GM04503 (cell line): ENCODE data around the gene LKAAEAR1.
"Not testable (repeated sequence)": the region's sequence is repeated elsewhere in the genome, so short reads cannot be mapped to it uniquely, and the experiment has no call there.

Source experiments
- DNase-seq: peaks from one replicate; pipeline ENCODE4 v3.0.0-alpha.2; 2012; ENCODE audit warnings: low read depth

LKAAEAR1 gene

GRCh38 chr20:64098471-64099013 is 14.3 kb upstream of the LKAAEAR1 start:
- DNase-seq = no peak

- DNase-seq = no peak
These were observed 12.3 kb upstream of the LKAAEAR1 start for GRCh38 chr20:64096535-64096934.

GRCh38 chr20:64095927-64096326 is 11.7 kb upstream of the LKAAEAR1 start:
- DNase-seq = no peak

DNA sequence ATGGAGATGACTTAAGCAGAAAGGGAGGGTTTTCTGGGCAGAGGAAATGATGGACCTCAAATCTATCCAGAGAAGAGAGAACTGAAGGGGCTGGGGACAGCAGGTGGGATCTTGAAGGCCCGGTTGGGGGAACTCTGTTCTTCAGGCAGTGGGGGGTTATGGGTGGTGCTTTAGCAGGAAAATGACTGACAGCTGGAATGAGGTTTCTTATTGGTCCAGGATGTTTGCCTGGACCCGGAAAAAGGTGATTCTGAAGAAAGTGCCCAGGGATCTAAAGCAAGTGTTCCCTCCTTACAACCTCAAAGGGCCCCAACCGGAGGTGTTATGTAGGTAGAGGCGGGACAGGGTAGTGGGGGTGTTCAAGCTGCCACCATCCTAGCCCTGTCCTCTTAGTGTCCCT is 11.3 kb upstream of the LKAAEAR1 start:
- DNase-seq = no peak

DNA sequence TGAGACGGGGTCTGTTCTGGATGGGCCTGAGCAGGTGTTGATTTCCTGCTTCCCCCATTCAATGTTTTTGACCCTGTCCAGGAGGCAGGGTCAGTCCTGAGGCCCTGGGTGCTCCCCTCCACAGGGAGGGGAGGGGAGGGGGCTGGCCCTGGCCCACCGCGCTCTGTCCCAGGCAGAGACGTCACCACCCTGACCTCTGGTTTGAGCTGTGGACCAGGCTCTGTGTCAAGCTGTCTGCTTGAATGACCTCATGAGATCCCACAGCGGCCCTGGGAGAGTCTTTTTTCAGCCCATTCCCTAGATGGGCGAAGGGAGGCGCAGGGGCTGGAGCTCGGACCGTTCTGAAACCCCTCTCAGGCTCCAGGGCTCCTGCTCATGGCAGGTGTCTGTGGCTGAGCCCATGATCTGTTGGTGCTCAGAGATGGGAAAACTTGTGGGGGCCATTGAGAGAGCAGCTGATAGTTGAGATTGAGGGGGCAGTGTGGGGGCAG is 8.9 kb upstream of the LKAAEAR1 start:
- DNase-seq = no peak

DNA sequence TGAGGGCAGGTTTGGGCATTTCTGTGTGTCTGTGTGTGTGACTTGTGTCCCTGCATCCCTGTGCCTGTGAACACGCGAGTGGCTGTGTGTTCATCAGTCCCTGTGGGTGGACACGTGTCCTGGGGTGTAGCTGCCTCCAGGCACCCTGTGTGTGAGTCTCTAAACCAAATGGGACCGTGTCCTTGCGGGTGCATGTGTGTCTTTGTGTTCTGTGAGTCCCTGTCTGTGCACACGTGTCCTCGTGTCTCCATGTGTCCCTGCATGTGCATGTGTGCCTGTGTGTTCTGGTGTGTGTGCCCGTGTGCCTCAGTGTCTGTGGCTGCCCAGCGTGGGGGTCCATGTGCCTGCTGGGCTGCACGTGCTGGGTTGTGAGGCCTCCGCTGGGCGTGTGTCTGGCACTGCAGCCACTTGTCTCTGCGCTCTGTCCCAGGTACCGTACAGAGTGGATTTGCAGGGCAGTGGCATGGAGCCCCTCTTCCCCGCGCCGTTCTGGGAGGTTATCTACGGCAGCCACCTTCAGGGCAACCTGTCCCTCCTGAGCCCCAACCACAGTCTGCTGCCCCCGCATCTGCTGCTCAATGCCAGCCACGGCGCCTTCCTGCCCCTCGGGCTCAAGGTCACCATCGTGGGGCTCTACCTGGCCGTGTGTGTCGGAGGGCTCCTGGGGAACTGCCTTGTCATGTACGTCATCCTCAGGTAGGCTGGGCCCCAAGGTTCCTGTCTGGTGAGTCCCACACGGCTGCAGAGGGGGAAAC is 8.2 kb upstream of the LKAAEAR1 start:
- DNase-seq = no peak

DNA sequence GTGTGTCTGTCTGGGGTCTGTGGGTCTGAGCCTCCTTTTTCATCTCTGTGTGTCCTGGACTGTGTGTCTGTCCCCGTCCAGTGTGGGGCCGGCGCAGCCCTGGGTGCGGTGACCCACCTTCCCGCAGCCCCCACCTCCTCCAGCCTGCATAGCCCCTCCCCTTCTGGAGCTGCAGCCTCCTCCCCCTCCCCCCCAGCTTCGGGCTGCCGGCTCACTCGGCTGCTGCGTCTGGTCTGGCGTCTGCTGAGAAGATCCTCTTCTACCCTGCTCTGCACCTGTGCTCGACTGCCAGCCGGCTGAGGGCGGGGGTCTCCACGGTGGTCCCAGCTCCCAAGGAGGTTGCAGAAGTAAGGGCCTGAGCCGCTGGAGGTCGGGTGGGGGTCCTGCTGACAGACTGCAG is 7.6 kb upstream of the LKAAEAR1 start:
- no peak for DNase-seq

DNA sequence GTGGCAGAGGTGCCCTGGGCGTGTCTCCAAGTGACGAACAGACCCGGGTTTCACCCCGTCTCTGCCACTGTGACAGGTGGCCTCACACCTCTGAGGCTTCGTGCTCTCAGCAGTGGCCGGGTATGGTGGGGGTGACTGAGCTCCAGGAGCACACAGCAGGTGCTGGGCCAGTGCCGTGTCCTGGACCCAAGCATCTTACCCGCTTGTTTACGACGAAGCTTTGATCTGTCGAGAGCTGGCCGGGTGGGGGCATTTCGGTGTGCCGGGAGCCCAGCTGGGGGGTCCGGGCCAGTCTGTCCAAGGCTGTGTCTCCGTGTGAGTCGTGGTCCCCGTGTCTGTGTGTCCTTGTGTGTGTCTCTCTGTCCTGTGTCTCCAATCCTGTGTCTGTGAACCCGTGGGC is 7.1 kb upstream of the LKAAEAR1 start:
- DNase-seq = no peak

- DNase-seq = no peak
These were observed 6.0 kb upstream of the LKAAEAR1 start for GRCh38 chr20:64090165-64090564.

GRCh38 chr20:64088586-64088985 is 4.4 kb upstream of the LKAAEAR1 start:
- not testable (repeated sequence) for DNase-seq

DNA sequence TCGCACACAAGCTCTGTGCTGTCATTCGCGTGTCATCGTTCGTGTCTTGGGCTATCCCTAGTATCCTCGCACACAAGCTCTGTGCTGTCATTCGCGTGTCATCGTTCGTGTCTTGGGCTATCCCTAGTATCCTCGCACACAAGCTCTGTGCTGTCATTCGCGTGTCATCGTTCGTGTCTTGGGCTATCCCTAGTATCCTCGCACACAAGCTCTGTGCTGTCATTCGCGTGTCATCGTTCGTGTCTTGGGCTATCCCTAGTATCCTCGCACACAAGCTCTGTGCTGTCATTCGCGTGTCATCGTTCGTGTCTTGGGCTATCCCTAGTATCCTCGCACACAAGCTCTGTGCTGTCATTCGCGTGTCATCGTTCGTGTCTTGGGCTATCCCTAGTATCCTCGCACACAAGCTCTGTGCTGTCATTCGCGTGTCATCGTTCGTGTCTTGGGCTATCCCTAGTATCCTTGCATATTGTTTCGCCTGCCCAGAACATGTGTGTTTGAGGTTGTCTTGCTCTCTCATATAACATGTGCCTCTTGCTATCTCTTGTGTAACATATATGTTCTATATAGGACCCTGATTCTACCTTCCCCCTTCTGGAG is 3.1 kb upstream of the LKAAEAR1 start:
- DNase-seq = not testable (repeated sequence)

DNA sequence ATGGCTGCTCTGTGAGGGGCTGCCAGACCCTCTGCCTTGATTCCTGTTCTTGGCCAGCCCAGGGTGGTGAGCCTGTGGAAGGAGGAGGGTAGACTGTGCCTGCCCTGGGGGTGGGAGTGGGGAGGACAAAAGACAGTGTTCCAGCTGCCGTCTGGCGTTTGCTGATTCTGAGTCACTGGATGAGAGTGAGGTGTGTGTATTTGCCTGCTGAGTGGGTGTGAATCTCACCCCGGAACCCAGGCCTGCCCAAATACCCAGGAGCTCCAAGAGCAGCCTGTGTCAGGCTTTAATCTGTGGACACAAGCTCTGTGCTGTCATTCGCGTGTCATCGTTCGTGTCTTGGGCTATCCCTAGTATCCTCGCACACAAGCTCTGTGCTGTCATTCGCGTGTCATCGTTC is 2.6 kb upstream of the LKAAEAR1 start:
- no peak for DNase-seq

DNA sequence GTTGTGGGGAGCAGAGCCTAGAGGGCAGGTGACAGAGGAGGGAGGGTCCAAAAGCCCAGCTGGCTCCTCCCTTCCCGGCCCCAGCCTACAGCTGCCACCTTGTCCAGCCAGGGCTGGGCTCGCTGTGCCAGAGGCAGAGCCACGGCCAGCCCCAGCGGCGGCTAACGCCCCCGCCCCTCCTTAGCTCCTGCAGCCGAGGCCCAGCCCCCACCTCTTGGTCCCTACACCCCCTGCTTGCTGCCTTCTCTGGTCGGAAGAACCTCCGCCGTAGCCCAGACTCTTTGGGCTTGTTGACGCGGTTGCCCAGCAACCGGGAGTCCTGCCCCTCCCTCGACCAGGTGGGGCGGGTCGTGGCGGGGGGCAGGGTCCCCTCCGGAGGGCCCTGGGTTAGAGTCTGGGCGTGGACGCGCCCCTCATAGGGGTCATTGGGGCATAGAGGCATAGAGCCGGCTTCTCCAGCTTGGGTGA is 521 bp upstream of the LKAAEAR1 start:
- no peak for DNase-seq

DNA sequence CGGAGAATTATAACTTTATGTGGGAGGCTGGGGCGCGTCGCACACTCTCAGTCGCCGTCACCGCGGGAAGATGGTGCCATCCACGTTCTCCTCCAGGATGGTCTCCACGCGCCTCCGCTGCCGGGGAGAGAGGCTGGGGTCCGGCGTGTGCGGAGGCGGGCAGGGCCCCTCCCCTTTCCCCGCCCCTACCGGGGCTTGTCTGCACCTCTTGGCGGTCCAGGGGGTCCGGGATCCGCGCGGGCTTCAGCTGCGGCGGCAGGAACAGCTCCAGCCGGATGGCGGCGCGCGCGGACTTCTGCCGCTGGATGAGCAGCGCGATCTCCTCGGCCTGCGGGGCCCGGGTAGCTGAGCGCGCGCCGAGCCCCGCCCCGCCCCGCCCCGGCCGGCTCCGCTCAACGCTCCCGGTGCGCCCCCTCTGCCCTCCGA is 807 bp downstream of the LKAAEAR1 start:
- DNase-seq = no peak

GRCh38 chr20:64082820-64083377 is 1.3 kb downstream of the LKAAEAR1 start:
- DNase-seq = no peak

DNA sequence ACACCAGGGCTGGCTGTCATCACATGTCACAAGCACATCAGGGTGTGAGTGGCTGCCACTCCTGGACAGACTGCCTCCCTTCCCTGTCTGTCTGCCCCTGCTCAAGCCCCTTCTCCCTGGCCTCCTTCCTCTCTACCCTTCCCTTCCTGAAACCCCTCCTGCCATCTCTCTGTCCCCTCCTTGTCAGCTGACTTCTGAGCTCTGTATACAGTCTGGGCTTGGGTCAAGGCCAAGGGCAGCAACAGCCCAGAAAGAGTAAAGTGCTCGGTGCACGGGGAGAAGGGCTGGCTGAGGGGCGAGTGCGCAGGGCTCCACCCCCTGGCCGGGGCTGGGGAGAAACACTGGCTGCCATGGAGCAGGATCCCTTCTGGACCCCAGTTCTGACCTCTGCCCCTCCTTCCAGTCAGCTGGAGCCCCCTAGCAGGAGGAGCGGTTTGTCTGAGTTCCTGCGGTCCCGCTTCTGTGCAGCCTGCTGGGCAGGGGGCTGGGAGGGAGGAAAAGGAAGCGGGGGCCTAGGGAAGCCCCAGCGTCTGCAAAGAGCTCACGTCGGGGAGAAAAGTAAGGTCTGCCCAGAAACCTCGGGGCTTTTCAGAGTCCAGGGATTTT is 2.0 kb downstream of the LKAAEAR1 start:
- DNase-seq = no peak

- DNase-seq = no peak
These were observed 2.6 kb downstream of the LKAAEAR1 start for GRCh38 chr20:64081624-64081964.

DNA sequence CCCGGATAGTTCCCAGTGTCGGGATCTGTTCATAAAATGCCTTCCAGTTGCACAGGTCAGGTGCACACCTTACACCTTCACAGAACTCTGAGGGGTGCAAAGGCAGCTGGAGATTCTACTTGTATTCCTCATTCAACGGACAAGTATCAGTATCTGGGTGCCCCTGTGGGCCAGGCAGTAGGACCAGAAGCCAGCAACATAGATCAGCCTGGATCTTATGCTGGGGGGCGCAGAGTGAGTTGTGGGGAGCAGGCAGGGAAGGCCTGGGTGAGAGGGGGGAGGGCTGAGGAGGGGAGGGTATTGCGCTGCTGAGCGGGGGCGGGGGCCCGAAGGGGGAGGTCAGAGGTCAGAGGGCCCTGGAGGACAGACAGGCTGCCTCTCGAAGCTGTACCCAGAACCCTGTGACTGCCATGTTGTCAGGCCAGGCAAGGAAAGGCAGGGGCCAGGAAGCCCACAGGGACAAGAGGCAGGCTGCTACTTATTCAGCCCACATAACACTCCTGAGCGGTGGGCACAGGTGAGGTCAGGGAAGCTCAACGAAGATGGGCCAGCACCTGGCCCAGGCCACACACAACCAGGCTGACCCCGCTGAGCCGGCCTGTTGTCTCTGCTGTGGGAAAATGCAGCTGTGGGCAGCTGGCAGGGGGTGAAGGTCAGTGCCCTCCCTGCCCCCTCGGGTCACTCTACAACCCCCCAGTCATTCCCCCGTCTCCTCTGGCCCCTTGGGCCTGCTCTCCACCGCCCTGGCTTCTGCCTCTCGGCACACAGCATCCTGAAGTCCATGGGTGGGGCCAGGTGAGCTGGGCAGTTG is 3.2 kb downstream of the LKAAEAR1 start:
- no peak for DNase-seq

DNA sequence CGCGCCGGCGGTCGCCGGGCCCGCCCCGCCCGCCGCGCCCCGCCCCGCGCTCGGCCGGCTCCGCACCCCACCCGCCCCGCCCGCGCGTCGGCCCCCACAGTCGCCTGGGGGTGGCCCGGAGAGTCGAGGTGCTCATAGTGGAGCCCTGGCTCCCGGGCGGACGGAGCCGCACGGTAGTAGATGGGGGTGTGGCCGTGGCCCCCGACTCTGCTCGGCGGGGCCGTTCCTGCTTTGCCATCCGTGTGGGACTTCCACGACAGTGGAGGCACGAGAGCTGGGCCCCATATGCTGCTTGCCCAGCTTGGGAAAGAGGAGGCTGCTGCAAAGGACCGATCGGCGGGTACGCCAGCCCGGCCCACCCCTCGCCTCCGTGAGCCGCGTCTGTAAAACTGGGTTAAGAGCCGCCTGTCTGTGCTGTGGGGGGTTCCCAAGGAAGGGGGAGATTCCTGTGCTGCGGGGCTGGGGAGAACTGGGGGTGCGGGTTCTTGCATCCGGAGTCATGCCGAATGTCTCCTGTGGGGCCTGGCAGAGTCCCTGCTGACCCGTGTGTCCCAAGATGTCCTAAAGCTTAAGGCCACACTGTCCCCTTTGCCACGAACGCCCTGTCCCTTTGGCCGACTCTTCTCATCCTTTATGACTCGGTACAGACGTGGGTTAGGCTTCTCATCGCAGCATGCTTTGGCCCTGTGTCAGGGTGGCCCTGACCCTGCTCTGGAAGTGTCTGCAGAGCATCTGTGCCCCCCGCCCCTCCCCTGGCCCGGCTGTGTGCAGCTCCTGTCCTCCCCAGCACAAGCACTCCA is 4.0 kb downstream of the LKAAEAR1 start, which contains the start of gene OPRL1:
Gene OPRL1, plus strand, starts transcription at position 70 of the 800 bp plus-strand sequence. CDS start 12,639 bp downstream, outside the sequence.
- no peak for DNase-seq

GRCh38 chr20:64079273-64080012 is 4.8 kb downstream of the LKAAEAR1 start, which contains the start of gene RGS19:
Gene RGS19, minus strand, starts transcription at chr20:64079518. Its CDS starts 2,632 bp downstream, at chr20:64076886.
- no peak for DNase-seq
